IMR-90 (cell line): ENCODE measurements around the gene TTBK2. TPM values are rescaled to one million over a fixed set of nuclear protein-coding genes. Genes with fewer than 3 reads are reported as not detected.

Experiments used
- ATAC-seq: fragments of 200-7000 bp; cut with Tn5 transposase; 2 replicates; pipeline ENCODE4 v1.9.1; 2020; ENCODE audit warnings: low read depth, mild to moderate bottlenecking, moderate library complexity
- BruUV-seq: library from RNA; stranded (reverse); fragments of 400-500 nt; replicated peaks from 2 replicates; lab custom pipeline; 2021; lab: Mats Ljungman, UMichigan
- CTCF ChIA-PET: fragments of 300-600 bp; formaldehyde crosslinking; extraction: SDS; loops from one replicate; lab custom pipeline; 2021; ENCODE audit warnings: antibody characterized with exemption; lab: Yijun Ruan, JAX
- POLR2A ChIA-PET: fragments of 300-600 bp; sonication (Branson Sonifier 250); formaldehyde crosslinking; loops from one replicate; lab custom pipeline; 2022; ENCODE audit warnings: antibody characterized with exemption; ENCODE audit not compliant: unreplicated experiment; lab: Charles Lee
- DNase-seq: peaks from one replicate; pipeline ENCODE4 v3.0.0; 2013
- H2AFZ ChIP-seq: replicated peaks from 2 replicates; pipeline ENCODE3; 2013; ENCODE audit warnings: low read length, mild to moderate bottlenecking; ENCODE audit not compliant: poor library complexity
- H2AK5ac ChIP-seq: 2 replicates; pipeline ENCODE4 v1.6.1; 2013; ENCODE audit warnings: low read depth, low read length, inconsistent platforms
- H2AK9ac ChIP-seq: replicated peaks from 2 replicates; pipeline ENCODE3; 2013; ENCODE audit warnings: mild to moderate bottlenecking, low read depth, low read length, moderate library complexity; ENCODE audit not compliant: poor library complexity
- H2BK120ac ChIP-seq: 2 replicates; pipeline ENCODE4 v1.6.1; 2013; ENCODE audit warnings: low read depth, low read length, inconsistent platforms
- H2BK15ac ChIP-seq: 3 replicates; pipeline ENCODE4 v1.6.1; 2013; ENCODE audit warnings: low read depth, low read length, inconsistent platforms
- H2BK20ac ChIP-seq: 2 replicates; pipeline ENCODE4 v1.6.1; 2013; ENCODE audit warnings: low read depth, mild to moderate bottlenecking, inconsistent platforms, low read length, moderate library complexity
- H2BK5ac ChIP-seq: 2 replicates; pipeline ENCODE4 v1.6.1; 2013; ENCODE audit warnings: mild to moderate bottlenecking, low read depth, low read length, inconsistent platforms; ENCODE audit not compliant: poor library complexity, severe bottlenecking
- H3K14ac ChIP-seq: replicated peaks from 2 replicates; pipeline ENCODE4 v1.6.1; 2013; ENCODE audit warnings: low read depth, low read length, inconsistent platforms
- H3K18ac ChIP-seq: 2 replicates; pipeline ENCODE4 v1.6.1; 2013; ENCODE audit warnings: low read depth, low read length, control low read depth
- H3K23ac ChIP-seq: 2 replicates; pipeline ENCODE4 v1.6.1; 2013; ENCODE audit warnings: low read depth, low read length, inconsistent platforms
- H3K27ac ChIP-seq: 2 replicates; pipeline ENCODE4 v1.5.1; 2013; ENCODE audit warnings: mild to moderate bottlenecking, control low read depth, low read length; ENCODE audit not compliant: insufficient read depth
- H3K27me3 ChIP-seq: 2 replicates; pipeline ENCODE4 v1.6.1; 2013; ENCODE audit warnings: low read length; ENCODE audit not compliant: control insufficient read depth, insufficient read depth
- H3K36me3 ChIP-seq: 2 replicates; pipeline ENCODE4 v1.6.1; 2013; ENCODE audit warnings: low read length, mixed read lengths; ENCODE audit not compliant: control insufficient read depth, insufficient read depth
- H3K4ac ChIP-seq: 2 replicates; pipeline ENCODE4 v1.6.1; 2013; ENCODE audit warnings: low read depth, low read length, inconsistent platforms
- H3K4me1 ChIP-seq: 2 replicates; pipeline ENCODE4 v1.6.1; 2013; ENCODE audit warnings: low read length, mixed read lengths; ENCODE audit not compliant: control insufficient read depth, insufficient read depth
- H3K4me2 ChIP-seq: 2 replicates; pipeline ENCODE4 v1.6.1; 2013; ENCODE audit warnings: low read depth, mild to moderate bottlenecking, control low read depth, low read length, moderate library complexity
- H3K4me3 ChIP-seq: 2 replicates; pipeline ENCODE4 v1.5.1; 2013; ENCODE audit warnings: low read depth, mild to moderate bottlenecking, control low read depth, low read length, moderate library complexity; ENCODE audit not compliant: insufficient read depth
- H3K56ac ChIP-seq: 2 replicates; pipeline ENCODE4 v1.6.1; 2013; ENCODE audit warnings: low read length, inconsistent platforms; ENCODE audit not compliant: insufficient read depth; ENCODE audit errors: extremely low read depth
- H3K79me1 ChIP-seq, 2 experiments: 2 replicates each; pipeline ENCODE4 v1.6.1; 2013; ENCODE audit warnings: low read length in 2 of 2, inconsistent platforms in 1 of 2, low read depth in 1 of 2
- H3K9ac ChIP-seq: 2 replicates; pipeline ENCODE4 v1.6.1; 2013; ENCODE audit warnings: low read depth, low read length, control low read depth
- H3K9me1 ChIP-seq: 2 replicates; pipeline ENCODE4 v1.6.1; 2013; ENCODE audit warnings: low read length, inconsistent platforms; ENCODE audit not compliant: insufficient read depth
- H3K9me3 ChIP-seq: 2 replicates; pipeline ENCODE4 v1.6.1; 2013; ENCODE audit warnings: low read length; ENCODE audit not compliant: control insufficient read depth, insufficient read depth
- H4K20me1 ChIP-seq: 2 replicates; pipeline ENCODE4 v1.6.1; 2013; ENCODE audit warnings: low read length, inconsistent platforms; ENCODE audit not compliant: insufficient read depth
- H4K5ac ChIP-seq: 2 replicates; pipeline ENCODE4 v1.6.1; 2013; ENCODE audit warnings: mild to moderate bottlenecking, low read depth, low read length, control low read depth
- H4K8ac ChIP-seq, 2 experiments: 2 replicates each; pipeline ENCODE4 v1.6.1; 2013; ENCODE audit warnings: low read depth in 2 of 2, low read length in 2 of 2, control low read depth in 1 of 2, inconsistent platforms in 1 of 2
- H4K91ac ChIP-seq: 2 replicates; pipeline ENCODE4 v1.6.1; 2013; ENCODE audit warnings: low read depth, low read length, inconsistent platforms; ENCODE audit not compliant: insufficient read depth
- CEBPB ChIP-seq: IDR thresholded peaks from 2 replicates; pipeline ENCODE4 v1.6.1; 2012; ENCODE audit warnings: low read depth, low read length, improper control_type of control experiment
- CHD1 ChIP-seq: IDR thresholded peaks from 2 replicates; pipeline ENCODE4 v1.6.1; 2012; ENCODE audit warnings: low read depth, low read length, improper control_type of control experiment
- MAFK ChIP-seq: IDR thresholded peaks from 2 replicates; pipeline ENCODE4 v1.6.1; 2012; ENCODE audit warnings: low read depth, low read length, improper control_type of control experiment
- MXI1 ChIP-seq: IDR thresholded peaks from 2 replicates; pipeline ENCODE4 v1.6.1; 2012; ENCODE audit warnings: low read depth, mild to moderate bottlenecking, low read length, moderate library complexity, borderline replicate concordance
- NFE2L2 ChIP-seq: fragments of 150-350 bp; IDR thresholded peaks from 2 replicates; pipeline ENCODE4 v1.6.1; 2016; ENCODE audit warnings: low read depth, mild to moderate bottlenecking, low read length
- POLR2A ChIP-seq: IDR thresholded peaks from 2 replicates; pipeline ENCODE4 v1.6.1; 2012; ENCODE audit warnings: mild to moderate bottlenecking, low read depth, low read length
- RAD21 ChIP-seq: IDR thresholded peaks from 2 replicates; pipeline ENCODE4 v1.6.1; 2012; ENCODE audit warnings: low read length, improper control_type of control experiment
- RCOR1 ChIP-seq: IDR thresholded peaks from 2 replicates; pipeline ENCODE4 v1.6.1; 2012; ENCODE audit warnings: mild to moderate bottlenecking, low read length, improper control_type of control experiment; ENCODE audit not compliant: insufficient replicate concordance
- RFX5 ChIP-seq: IDR thresholded peaks from 2 replicates; pipeline ENCODE4 v1.8.0; 2012; ENCODE audit warnings: low read depth, mild to moderate bottlenecking, low read length, moderate library complexity
- SMC3 ChIP-seq: fragments of 150-350 bp; IDR thresholded peaks from 2 replicates; pipeline ENCODE4 v1.6.1; 2016; ENCODE audit warnings: low read depth, mild to moderate bottlenecking, antibody characterized with exemption, low read length, moderate library complexity
- USF2 ChIP-seq: fragments of 150-350 bp; IDR thresholded peaks from 2 replicates; pipeline ENCODE4 v1.6.1; 2017; ENCODE audit warnings: mild to moderate bottlenecking, antibody characterized with exemption, low read length, low read depth
- WGBS, 2 experiments: methylation state at CpG; one replicate each; pipeline versions ENCODE4 v1.1.5 to v1.1.7; 2013; ENCODE audit warnings: missing lambda C conversion rate in 2 of 2; ENCODE audit not compliant: insufficient read length in 1 of 2; ENCODE audit errors: extremely low coverage in 2 of 2; 5-methylcytosine and 5-hydroxymethylcytosine counted together
- dilution Hi-C: fragments of 300-500 bp; cut with HindIII; formaldehyde crosslinking; loops from one replicate; pipeline ENCODE4 v1.14.3; 2018; ENCODE audit warnings: low sequenced_read_pairs; ENCODE audit not compliant: unreplicated experiment
- in situ Hi-C: fragments of 300-500 bp; cut with MboI; formaldehyde crosslinking; loops from 3 replicates; pipeline ENCODE4 v1.14.3; 2019; ENCODE audit warnings: low sequenced_read_pairs, inconsistent platforms, mixed read lengths
- intact Hi-C: fragments of 100-400 bp; cut with micrococcal nuclease; formaldehyde crosslinking; loops from 2 replicates; pipeline ENCODE4 v1.10.0; 2022
- polyA plus RNA-seq, 3 experiments: library from polyadenylated mRNA; depleted of rRNA; stranded (reverse); fragments of >200 nt; gene quantifications; 2 replicates each; pipeline ENCODE4 v1.2.3, GENCODE V29; 2012; ENCODE audit warnings: low replicate concordance in 1 of 3
- total RNA-seq: library from RNA; depleted of rRNA; stranded (reverse); fragments of >200 nt; gene quantifications from 2 replicates; pipeline ENCODE4 v1.2.3, GENCODE V29; 2012
- TF ChIP-seq, protein P1 (sequence below): fragments of 150-350 bp; IDR thresholded peaks from 2 replicates; pipeline ENCODE4 v1.6.1; 2016; ENCODE audit warnings: low read depth, mild to moderate bottlenecking, low read length, moderate library complexity, borderline replicate concordance

The TTBK2 gene
- total and polyA plus RNA-seq, 2 of the 4 experiments (the other 2 are of a cell fraction) = 2.4 to 3.2 TPM

DNA sequence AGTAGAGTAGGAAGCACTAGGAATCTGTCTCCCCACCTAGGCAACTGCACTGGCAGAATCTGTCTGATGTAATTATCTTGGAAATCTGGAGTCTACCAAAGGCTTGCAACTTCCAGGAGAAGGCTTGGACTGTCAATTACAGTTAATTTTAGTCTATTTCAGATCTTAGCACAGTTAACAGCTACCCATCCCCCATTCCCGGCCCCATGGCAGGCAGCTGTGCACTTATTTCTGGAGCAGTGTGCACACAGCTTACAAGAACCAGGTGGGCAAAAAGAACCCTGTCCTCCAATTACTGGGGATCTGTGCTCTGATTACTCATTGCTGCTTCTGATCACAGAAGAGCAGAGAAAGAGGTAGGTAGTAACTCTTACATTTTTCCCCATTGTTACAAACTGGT, 171.3 kb downstream of the TTBK2 start:
- H3K18ac ChIP-seq = no peak overlapping the region
- H3K27ac ChIP-seq = no peak overlapping the region
- H4K8ac ChIP-seq = no peak overlapping the region
- CTCF ChIA-PET = no interaction called here
- intact Hi-C loops (no loop called here), in situ Hi-C loops (no loop called here), dilution Hi-C loops (no loop called here)
- ATAC-seq = no peak
- no peak overlapping the region for H2BK20ac ChIP-seq
- POLR2A ChIA-PET = no interaction called here
- H3K4me3 ChIP-seq = no peak overlapping the region
- H3K4me1 ChIP-seq = no peaks in the 10 kb centered on the region
- H3K14ac ChIP-seq = no peak overlapping the region
- H3K4ac ChIP-seq = no peak overlapping the region
- no peak overlapping the region for H3K23ac ChIP-seq
- no peaks in the 10 kb centered on the region for H3K79me1 ChIP-seq
- no peak overlapping the region for H2AK5ac ChIP-seq
- no TSS peak for BruUV-seq
- no peak for TF ChIP-seq SMC3
- TF ChIP-seq MXI1 = no peak
- no peak for TF ChIP-seq CHD1
- no peak for TF ChIP-seq RFX5
- TF ChIP-seq NFE2L2 = no peak
- no peak for TF ChIP-seq MAFK
- no peak for TF ChIP-seq RCOR1
- no peak for TF ChIP-seq POLR2A
- no peak for TF ChIP-seq CEBPB
- TF ChIP-seq, protein P1, sequence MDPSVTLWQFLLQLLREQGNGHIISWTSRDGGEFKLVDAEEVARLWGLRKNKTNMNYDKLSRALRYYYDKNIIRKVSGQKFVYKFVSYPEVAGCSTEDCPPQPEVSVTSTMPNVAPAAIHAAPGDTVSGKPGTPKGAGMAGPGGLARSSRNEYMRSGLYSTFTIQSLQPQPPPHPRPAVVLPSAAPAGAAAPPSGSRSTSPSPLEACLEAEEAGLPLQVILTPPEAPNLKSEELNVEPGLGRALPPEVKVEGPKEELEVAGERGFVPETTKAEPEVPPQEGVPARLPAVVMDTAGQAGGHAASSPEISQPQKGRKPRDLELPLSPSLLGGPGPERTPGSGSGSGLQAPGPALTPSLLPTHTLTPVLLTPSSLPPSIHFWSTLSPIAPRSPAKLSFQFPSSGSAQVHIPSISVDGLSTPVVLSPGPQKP = no peak
- no peak for TF ChIP-seq RAD21
- TF ChIP-seq USF2 = no peak
- H2AFZ ChIP-seq = no peak overlapping the region
- no peaks in the 10 kb centered on the region for H3K27me3 ChIP-seq
- H4K91ac ChIP-seq = no peak overlapping the region
- H3K9me3 ChIP-seq = no peaks in the 10 kb centered on the region
- H3K9ac ChIP-seq = no peak overlapping the region
- no peak overlapping the region for H2BK5ac ChIP-seq
- no peak overlapping the region for H3K4me2 ChIP-seq
- H2BK120ac ChIP-seq = no peak overlapping the region
- no peak overlapping the region for H3K56ac ChIP-seq
- no peaks in the 10 kb centered on the region for H4K20me1 ChIP-seq
- peaks cover 4% of the 10 kb centered on the region; the same call in 1 of the 2 replicates for H3K9me1 ChIP-seq
- H2BK15ac ChIP-seq = no peak overlapping the region
- H4K5ac ChIP-seq = no peak overlapping the region
- peaks cover 10% of the 10 kb centered on the region for H3K36me3 ChIP-seq
- H2AK9ac ChIP-seq = no peak overlapping the region
- WGBS, 2 experiments = no CpG with 5 or more reads among the region's 1 CpG
- no peak for DNase-seq
